ENCODE data around the gene PPFIBP1.

PPFIBP1 gene

DNA sequence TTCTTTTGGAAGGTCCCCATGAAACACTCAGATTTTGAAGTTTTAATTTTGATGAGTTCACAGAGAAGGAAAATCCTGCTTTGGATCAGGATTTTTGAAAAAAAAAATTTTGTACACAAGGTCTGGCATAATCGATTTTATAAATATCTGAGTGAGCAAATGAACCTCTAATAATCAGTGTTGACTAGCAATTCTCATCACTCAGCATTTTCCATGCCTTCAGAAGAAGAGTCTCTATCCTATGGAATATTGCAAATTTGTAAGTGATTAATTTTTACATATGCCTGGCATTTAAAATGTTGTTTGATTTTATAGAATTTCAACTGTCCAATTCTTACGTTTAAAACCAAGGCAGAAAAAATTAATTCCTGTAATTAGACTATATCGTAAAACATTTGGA is 141.7 kb downstream of the PPFIBP1 start:
- DNase-seq (ENCODE audit: low read depth) = no peak

GRCh38 chr12:27666510-27666909 is 142.5 kb downstream of the PPFIBP1 start:
- DNase-seq (ENCODE audit: low read depth) = no peak

GRCh38 chr12:27667540-27667939 is 143.5 kb downstream of the PPFIBP1 start:
- peak; percentile 76 for DNase-seq (ENCODE audit: low read depth)

DNA sequence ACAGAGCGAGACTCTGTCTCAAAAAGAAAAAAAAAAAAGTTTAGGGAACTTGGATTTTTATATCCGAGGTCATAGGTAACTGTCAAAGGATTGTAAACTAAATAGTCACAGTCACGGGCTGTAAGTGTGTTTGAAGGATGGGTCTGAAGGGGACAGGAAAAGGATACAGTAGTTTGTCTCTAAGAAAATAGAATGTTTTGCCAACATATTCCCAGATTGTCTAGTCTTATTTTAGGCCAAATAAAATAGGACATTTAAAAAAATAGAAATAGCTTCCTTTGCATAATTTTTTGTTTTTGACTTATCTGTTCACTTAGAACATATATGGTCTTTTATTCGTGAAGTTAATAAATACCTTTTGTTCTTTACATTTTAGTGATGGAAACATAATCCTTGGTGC is 148.0 kb downstream of the PPFIBP1 start:
- no peak for DNase-seq (ENCODE audit: low read depth)

DNA sequence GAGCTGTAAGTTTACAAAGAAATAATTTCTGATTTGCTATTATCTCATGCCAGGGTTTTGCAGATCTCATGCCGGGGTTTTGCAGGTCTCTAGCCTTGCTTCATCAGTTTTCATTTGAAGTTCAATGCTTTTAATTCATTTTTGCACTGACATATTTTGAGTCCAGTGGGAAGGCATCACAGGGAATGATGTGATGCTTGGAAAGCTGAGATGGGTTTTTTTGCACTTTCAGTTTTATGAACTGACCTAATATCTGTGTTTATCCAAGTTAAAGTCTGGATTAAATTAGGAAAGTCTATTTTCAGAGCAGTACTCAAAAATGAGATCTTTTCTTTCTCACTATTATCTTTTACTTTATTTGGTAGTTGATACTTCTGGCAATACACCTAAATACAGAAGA is 148.6 kb downstream of the PPFIBP1 start:
- DNase-seq (ENCODE audit: low read depth) = no peak

- no peak for DNase-seq (ENCODE audit: low read depth)
Measured at GRCh38 chr12:27673101-27673718, 149.2 kb downstream of the PPFIBP1 start.

DNA sequence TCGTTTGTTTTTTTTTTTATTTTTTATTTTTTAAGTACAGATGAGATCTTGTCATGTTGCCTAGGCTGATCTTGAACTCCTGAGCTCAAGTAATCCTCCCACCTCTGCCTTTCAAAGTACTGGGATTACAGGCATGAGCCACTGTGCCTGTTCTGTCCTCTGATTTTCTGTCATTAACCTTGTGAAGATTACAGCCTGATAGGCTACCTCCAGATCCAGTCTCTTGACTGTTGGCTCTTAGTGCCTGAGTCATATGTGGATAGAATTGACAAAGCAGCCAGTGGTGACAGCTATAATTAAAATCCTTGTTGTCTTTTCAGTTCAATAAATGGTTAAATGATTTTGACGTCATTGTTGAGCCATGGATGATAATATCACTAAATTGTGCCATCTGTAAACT is 151.0 kb downstream of the PPFIBP1 start:
- DNase-seq (ENCODE audit: low read depth) = no peak

DNA sequence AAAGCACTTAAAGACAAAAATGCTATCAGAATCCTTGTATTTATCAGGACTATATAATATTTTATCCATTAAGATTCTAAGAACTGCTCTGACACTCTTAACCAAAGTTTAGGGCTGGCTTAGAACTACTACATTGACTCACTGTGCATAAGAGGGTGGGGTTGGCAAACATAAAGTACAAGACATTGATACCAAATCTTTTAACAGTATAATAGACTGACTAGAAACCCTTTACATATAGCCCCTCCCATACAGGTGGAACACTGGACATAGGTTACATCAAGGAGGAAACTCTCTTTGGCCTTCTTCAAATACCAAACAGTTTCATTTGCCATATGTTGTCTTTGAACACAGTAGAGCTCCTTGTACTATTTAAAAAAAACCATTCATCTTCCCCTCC is 156.6 kb downstream of the PPFIBP1 start:
- no peak for DNase-seq (ENCODE audit: low read depth)

DNA sequence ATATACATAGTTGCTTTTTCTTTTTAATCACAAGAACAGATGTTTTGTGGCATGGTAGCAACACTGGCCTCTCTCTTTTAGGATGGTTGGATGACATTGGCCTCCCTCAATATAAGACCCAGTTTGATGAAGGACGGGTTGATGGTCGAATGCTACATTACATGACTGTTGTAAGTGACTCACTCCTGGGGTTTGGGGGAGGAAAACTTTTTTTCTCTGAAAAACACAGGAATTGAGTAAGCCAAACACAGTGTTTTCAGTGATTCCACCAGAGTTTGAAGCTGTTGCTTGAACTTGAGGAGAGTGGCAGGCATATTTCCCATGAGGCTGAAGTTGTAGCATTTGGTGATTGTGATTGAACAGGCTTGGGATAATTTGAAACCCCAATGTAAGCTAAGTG is 158.5 kb downstream of the PPFIBP1 start:
- DNase-seq (ENCODE audit: low read depth) = no peak

DNA sequence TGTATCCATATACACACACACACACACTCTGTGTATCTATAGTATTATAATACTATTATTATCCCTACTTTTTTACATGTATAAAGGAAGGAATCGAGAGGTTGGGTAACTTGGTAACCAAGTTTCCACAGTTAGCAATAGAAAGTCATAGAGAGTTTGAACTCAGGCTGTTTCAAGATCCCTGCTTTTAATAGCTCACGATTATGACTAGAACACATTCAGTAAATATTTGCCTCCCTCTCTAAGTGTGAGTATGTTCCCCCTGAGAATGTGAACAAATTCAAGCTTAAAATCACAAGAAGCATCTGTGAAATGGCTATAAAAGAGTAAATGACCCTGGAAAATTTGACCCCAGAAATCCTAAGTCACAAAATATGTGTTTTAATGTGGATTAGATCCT is 161.3 kb downstream of the PPFIBP1 start:
- DNase-seq (ENCODE audit: low read depth) = no peak

DNA sequence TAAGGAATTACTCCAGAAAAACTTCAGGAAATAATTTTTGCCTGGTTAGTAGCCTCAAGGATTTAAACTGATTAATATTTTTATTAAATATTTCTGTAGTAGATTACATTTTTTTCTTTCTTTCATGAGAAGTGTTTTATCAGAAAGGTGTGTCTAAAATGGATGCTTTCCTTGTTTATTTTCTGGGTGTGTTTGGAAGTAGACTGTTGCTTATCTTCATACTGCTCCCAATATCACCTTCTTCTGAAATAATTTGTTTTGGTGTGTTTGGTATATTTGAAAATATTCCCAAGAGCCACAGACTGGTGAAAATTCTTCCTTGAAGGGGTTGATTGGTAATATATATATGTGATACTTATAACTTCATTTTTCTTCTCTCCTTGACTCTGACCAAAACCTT is 162.1 kb downstream of the PPFIBP1 start:
- DNase-seq (ENCODE audit: low read depth) = no peak

DNA sequence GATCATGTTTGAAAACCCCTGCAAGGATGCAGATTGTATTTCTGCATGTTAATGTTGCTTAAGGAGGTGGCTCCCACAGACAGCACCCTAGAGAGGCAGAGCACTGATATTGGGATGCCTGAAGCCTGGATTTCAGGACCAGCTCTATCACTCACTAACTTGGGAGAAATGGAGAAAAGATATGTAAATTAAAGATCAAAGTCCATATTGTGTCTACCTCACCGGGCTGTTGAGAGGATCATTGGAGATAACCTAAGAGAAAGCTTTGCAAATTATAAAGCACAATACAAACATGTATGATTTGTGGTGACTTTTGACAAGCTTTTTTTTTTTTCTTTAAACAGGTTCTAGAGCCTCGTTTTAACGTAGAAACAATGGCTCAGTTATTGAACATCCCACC is 164.7 kb downstream of the PPFIBP1 start:
- DNase-seq (ENCODE audit: low read depth) = no peak

GRCh38 chr12:27689558-27690180 is 165.7 kb downstream of the PPFIBP1 start:
- DNase-seq (ENCODE audit: low read depth) = no peak

- no peak for DNase-seq (ENCODE audit: low read depth)
Measured at GRCh38 chr12:27693403-27693802, 169.4 kb downstream of the PPFIBP1 start.

- DNase-seq (ENCODE audit: low read depth) = no peak
Measured at GRCh38 chr12:27695556-27696292, 171.7 kb downstream of the PPFIBP1 start.

DNA sequence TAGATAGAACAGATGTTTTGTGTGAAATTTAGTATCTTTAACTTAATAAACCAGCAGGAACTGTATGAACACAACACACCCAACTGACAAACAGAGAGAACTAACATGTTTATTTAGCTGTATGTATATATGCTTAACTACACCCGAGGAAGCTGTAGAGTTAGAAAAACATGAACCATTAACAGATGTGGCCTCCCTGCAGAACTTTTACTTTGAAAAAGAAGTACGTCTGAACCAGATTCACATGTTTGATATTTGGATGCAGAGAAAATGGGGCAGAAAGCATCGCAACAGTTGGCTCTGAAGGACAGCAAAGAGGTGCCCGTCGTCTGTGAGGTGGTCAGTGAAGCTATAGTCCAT is 172.3 kb downstream of the PPFIBP1 start, which contains the start of gene REP15:
Gene REP15 (plus strand): TSS at position 155 of the 360 bp plus-strand sequence. CDS start 116 bp downstream, at position 271.
- no peak for DNase-seq (ENCODE audit: low read depth)

DNA sequence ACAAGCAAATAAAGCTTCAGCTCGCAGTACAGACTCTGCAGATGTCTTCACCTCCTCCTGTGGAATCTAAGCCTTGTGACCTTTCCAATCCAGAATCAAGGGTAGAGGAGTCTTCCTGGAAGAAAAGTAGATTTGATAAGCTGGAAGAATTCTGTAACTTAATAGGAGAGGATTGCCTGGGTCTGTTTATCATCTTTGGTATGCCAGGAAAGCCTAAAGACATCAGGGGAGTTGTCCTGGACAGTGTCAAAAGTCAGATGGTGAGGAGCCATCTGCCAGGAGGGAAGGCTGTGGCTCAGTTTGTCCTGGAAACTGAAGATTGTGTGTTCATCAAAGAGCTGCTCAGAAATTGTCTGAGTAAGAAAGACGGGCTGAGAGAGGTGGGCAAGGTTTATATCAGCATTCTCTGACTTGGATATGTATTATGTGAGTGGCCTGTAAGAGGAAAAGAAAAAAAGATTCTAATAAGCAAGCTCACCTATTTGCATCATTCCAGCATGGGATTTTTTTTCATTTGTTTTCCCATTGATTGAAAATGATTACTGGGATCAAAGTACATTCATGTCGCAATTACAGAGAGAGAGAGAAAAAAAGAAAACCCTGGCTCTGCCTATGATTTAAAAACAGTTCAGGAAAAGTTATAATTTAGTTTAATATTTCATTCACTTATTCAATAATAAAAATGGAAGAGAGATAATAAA is 173.0 kb downstream of the PPFIBP1 start:
- DNase-seq (ENCODE audit: low read depth) = no peak

GRCh38 chr12:27703720-27704452 is 179.9 kb downstream of the PPFIBP1 start:
- DNase-seq (ENCODE audit: low read depth) = peak; percentile 75

DNA sequence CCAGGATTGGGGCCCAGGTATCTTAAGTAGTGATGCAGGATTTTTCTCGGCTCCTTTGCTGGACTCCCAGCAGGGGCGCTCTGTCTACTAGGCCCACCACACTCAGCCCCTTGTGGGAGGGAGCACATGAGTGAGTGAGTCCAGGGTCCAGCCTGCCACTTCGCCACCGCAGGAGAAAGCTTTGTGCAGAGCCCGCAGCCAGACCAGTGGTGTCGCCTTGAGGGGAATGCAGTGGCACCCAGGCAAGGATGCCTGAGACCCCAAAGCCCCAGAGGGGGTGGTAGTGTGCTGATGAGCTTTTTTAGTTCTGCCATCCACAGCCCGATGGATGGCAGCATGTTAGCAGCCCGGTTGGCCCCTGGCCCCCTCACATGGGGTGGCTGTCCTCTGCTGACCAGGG is 181.3 kb downstream of the PPFIBP1 start:
- DNase-seq (ENCODE audit: low read depth) = no peak

DNA sequence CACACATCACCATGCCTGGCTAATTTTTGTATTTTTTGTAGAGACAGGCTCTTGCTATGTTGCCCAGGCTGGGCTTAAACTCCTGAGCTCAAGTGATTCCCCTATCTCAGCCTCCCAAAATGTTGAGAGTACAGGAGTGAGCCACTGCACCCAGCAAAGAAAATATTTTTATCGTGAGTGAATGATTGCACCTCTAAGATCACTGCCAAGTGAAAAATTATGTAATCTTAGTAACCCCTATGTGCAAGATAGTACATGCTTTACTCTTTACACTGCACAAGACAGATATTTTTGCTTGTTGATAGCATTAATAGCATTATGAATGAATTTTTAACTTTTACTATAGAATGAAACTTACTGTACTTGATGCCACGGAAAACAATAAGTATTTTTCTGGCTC is 183.2 kb downstream of the PPFIBP1 start:
- no peak for DNase-seq (ENCODE audit: low read depth)

- DNase-seq (ENCODE audit: low read depth) = no peak
Measured at GRCh38 chr12:27709212-27709931, 185.4 kb downstream of the PPFIBP1 start.
